Tibial nerve (tissue), 4 donors: ENCODE results near the gene CHST13. TPM values are rescaled to one million over a fixed set of nuclear protein-coding genes. Genes with fewer than 3 reads are reported as not detected.

ENCODE experiments used
- DNase-seq, 2 donors: peaks; one replicate each; pipeline ENCODE4 v3.0.0-alpha.2; 2019; ENCODE audit warnings: low spot score in 2 of 2
- H3K27ac ChIP-seq, 4 donors: fragments of 200-600 bp; sonication (generic) in 3 of 4; one replicate each; pipeline ENCODE4 v1.5.1; 2017 to 2019; ENCODE audit warnings: mild to moderate bottlenecking in 1 of 4
- H3K27me3 ChIP-seq, 2 donors: fragments of 200-600 bp; sonication (generic) in 1 of 2; one replicate each; pipeline versions ENCODE4 v1.5.1 to v1.6.0; 2017 to 2019
- H3K36me3 ChIP-seq, 3 donors: fragments of 200-600 bp; sonication (generic); one replicate each; pipeline ENCODE4 v1.5.1; 2018 to 2019
- H3K4me1 ChIP-seq, 4 donors: fragments of 200-600 bp; sonication (generic) in 3 of 4; one replicate each; pipeline ENCODE4 v1.5.1; 2017 to 2019
- H3K4me3 ChIP-seq, 4 donors: fragments of 200-600 bp; sonication (generic) in 3 of 4; one replicate each; pipeline ENCODE4 v1.5.1; 2017 to 2019; ENCODE audit warnings: mild to moderate bottlenecking in 1 of 4, moderate library complexity in 1 of 4
- H3K9me3 ChIP-seq, 4 donors: fragments of 200-600 bp; sonication (generic) in 3 of 4; one replicate each; pipeline ENCODE4 v1.5.1; 2017 to 2019
- CTCF ChIP-seq, 5 experiments: fragments of 200-600 bp in 3 of 5; fragments of 450-650 bp in 2 of 5; sonication (generic) in 3 of 5; IDR thresholded peaks; one replicate each; pipeline ENCODE4 v1.5.1; 2016 to 2019; ENCODE audit warnings: antibody characterized with exemption in 5 of 5, mild to moderate bottlenecking in 3 of 5, moderate library complexity in 2 of 5
- EP300 ChIP-seq, 2 donors: sonication (generic); formaldehyde crosslinking; IDR thresholded peaks; one replicate each; pipeline ENCODE4 v1.6.1; 2017; ENCODE audit warnings: antibody characterized with exemption in 2 of 2, mild to moderate bottlenecking in 1 of 2
- POLR2A ChIP-seq, 2 donors: fragments of 450-650 bp; IDR thresholded peaks; one replicate each; pipeline ENCODE4 v1.6.1; 2017; ENCODE audit warnings: antibody characterized with exemption in 2 of 2, mild to moderate bottlenecking in 2 of 2, moderate library complexity in 2 of 2
- WGBS, 2 donors: methylation state at CpG; one replicate each; pipeline ENCODE4 v1.1.5; 2018; 5-methylcytosine and 5-hydroxymethylcytosine counted together
- total RNA-seq, 4 donors: library from RNA; depleted of rRNA; stranded (reverse); fragments of >200 nt; gene quantifications; one replicate each; pipeline ENCODE4 v1.1.0, GENCODE V29; 2016

Gene CHST13
- total RNA-seq: 1 to 10 TPM in 3 of 4 donors, not detected in 1; 1.0 to 7.2 (median 1.1) TPM

- no peak for DNase-seq
- TF ChIP-seq EP300 (IDR thresholded peaks at IDR 0.05): no peak
- no peak for TF ChIP-seq POLR2A (IDR thresholded peaks at IDR 0.05)
- TF ChIP-seq CTCF (IDR thresholded peaks at IDR 0.05): no peak
- H3K4me3 ChIP-seq: peak within 1 kb of the TSS; percentile 17 to 54 (median 32)
- H3K27ac ChIP-seq: peak within 1 kb of the TSS in 1 of 4 donors; percentile 57
- H3K36me3 ChIP-seq: no peaks in the 10 kb centered on the region
- 4 to 5% methylated on average over 34 to 40 of the region's 56 CpGs for WGBS, 2 donors
- H3K27me3 ChIP-seq: peaks cover 0 to 20% of the 10 kb centered on the region in 2 donors
- peaks cover 0 to 23% (median 3%) of the 10 kb centered on the region in 4 donors for H3K4me1 ChIP-seq
- no peaks in the 10 kb centered on the region for H3K9me3 ChIP-seq
Observed at GRCh38 chr3:126523745-126524428, at the start of gene CHST13. TSS of gene CHST13 (plus strand) at chr3:126524155. CDS start at chr3:126524333, 178 bp downstream.

GRCh38 chr3:126474498-126475412 lies 49.2 kb upstream of the CHST13 start:
- 8 to 14% methylated on average over 52 to 57 of the region's 72 CpGs for WGBS, 2 donors
- H3K4me1 ChIP-seq: peaks cover 0 to 51% (median 37%) of the 10 kb centered on the region in 4 donors
- H3K9me3 ChIP-seq: no peaks in the 10 kb centered on the region
- peaks cover 0 to 24% (median 3%) of the 10 kb centered on the region in 3 donors for H3K36me3 ChIP-seq
- peak in 1 of 2 donors; percentile 11 for TF ChIP-seq EP300 (IDR thresholded peaks at IDR 0.05)
- no peak for TF ChIP-seq POLR2A (IDR thresholded peaks at IDR 0.05)
- DNase-seq: no peak
- peak overlapping the region; percentile 88 to 98 (median 92) for H3K27ac ChIP-seq
- H3K4me3 ChIP-seq: peak overlapping the region; percentile 64 to 90 (median 87)
- no peaks in the 10 kb centered on the region for H3K27me3 ChIP-seq

GRCh38 chr3:126475413-126476114 lies 48.4 kb upstream of the CHST13 start, which contains the start of gene ZXDC:
TSS of gene ZXDC (minus strand) at chr3:126475891. CDS start at chr3:126475865, 26 bp downstream.
- peak; percentile 30 to 72 (median 56) for TF ChIP-seq CTCF (IDR thresholded peaks at IDR 0.05)
- TF ChIP-seq EP300 (IDR thresholded peaks at IDR 0.05): peak in 1 of 2 donors; percentile 36
- TF ChIP-seq POLR2A (IDR thresholded peaks at IDR 0.05): peak; percentile 90 to 92
- no peaks in the 10 kb centered on the region for H3K9me3 ChIP-seq
- peak within 1 kb of the TSS; percentile 65 to 90 (median 87) for H3K4me3 ChIP-seq
- 0 to 1% methylated on average over 8 to 31 of the region's 112 CpGs for WGBS, 2 donors
- peak; percentile 78 to 90 for DNase-seq
- peaks cover 0 to 51% (median 37%) of the 10 kb centered on the region in 4 donors for H3K4me1 ChIP-seq
- peaks cover 0 to 16% (median 0%) of the 10 kb centered on the region in 3 donors for H3K36me3 ChIP-seq
- H3K27me3 ChIP-seq: no peaks in the 10 kb centered on the region
- peak within 1 kb of the TSS; percentile 88 to 98 (median 96) for H3K27ac ChIP-seq

- Histone ChIP-seq H3K9me3 (no peaks in the 10 kb centered on the region), H3K27me3 (no peaks in the 10 kb centered on the region), H3K27ac (peak overlapping the region; percentile 85 to 98 (median 94)), H3K4me3 (peak overlapping the region; percentile 61 to 90 (median 74)), H3K4me1 (peaks cover 0 to 44% (median 35%) of the 10 kb centered on the region in 4 donors), H3K36me3 (peaks cover 0 to 7% (median 0%) of the 10 kb centered on the region in 3 donors)
- TF ChIP-seq POLR2A (IDR thresholded peaks at IDR 0.05) (peak; percentile 12 to 54), CTCF (IDR thresholded peaks at IDR 0.05) (peak in 2 of 5 experiments; percentile 33 to 34), EP300 (IDR thresholded peaks at IDR 0.05) (peak in 1 of 2 donors; percentile 90)
- 20 to 31% methylated on average over 19 to 27 of the region's 66 CpGs for WGBS, 2 donors
- DNase-seq: peak; percentile 47 to 53
Observed at GRCh38 chr3:126476166-126477060, 47.5 kb upstream of the CHST13 start.
